Glutamatergic neuron (in vitro differentiated cells): Measurements from ENCODE around the gene EIF2AK2. TPM values are rescaled to one million over a fixed set of nuclear protein-coding genes. Genes with fewer than 3 reads are reported as not detected.

Experiments used
- DNase-seq: peaks from one replicate; pipeline ENCODE4 v3.0.0; 2022
- H3K27ac Mint-ChIP-seq: one replicate; pipeline ENCODE4 v1.8.0; 2020; ENCODE audit warnings: mild to moderate bottlenecking, mixed read lengths, inconsistent platforms; ENCODE audit not compliant: unreplicated experiment
- H3K27me3 Mint-ChIP-seq: one replicate; pipeline ENCODE4 v1.8.0; 2020; ENCODE audit warnings: mild to moderate bottlenecking, moderate library complexity, mixed read lengths, inconsistent platforms; ENCODE audit not compliant: unreplicated experiment
- H3K36me3 Mint-ChIP-seq: one replicate; pipeline ENCODE4 v1.8.0; 2020; ENCODE audit warnings: mild to moderate bottlenecking, mixed read lengths, inconsistent platforms; ENCODE audit not compliant: unreplicated experiment
- H3K4me1 Mint-ChIP-seq: one replicate; pipeline ENCODE4 v1.8.0; 2020; ENCODE audit warnings: mild to moderate bottlenecking, low read depth, mixed read lengths, inconsistent platforms; ENCODE audit not compliant: unreplicated experiment
- H3K4me3 Mint-ChIP-seq: one replicate; pipeline ENCODE4 v1.8.0; 2020; ENCODE audit warnings: mild to moderate bottlenecking, mixed read lengths, inconsistent platforms; ENCODE audit not compliant: unreplicated experiment
- H3K9me3 Mint-ChIP-seq: one replicate; pipeline ENCODE4 v1.8.0; 2020; ENCODE audit warnings: mild to moderate bottlenecking, moderate library complexity, mixed read lengths, inconsistent platforms; ENCODE audit not compliant: unreplicated experiment
- CTCF ChIP-seq: fragments of 200-600 bp; sonication (generic); IDR thresholded peaks from one replicate; pipeline ENCODE4 v1.5.0; 2021; ENCODE audit not compliant: partially characterized antibody, unreplicated experiment
- total RNA-seq: library from RNA; stranded (reverse); fragmentation: NEBNext Ultra II Directional; extraction: Animal tissue kit (Norgen Biotek cat#: 25700); gene quantifications from one replicate; pipeline ENCODE4 v1.2.1, GENCODE V29; 2021; ENCODE audit not compliant: unreplicated experiment

EIF2AK2 gene
- total RNA-seq, 1 donor from 2014 or later: 8.7 TPM

DNA sequence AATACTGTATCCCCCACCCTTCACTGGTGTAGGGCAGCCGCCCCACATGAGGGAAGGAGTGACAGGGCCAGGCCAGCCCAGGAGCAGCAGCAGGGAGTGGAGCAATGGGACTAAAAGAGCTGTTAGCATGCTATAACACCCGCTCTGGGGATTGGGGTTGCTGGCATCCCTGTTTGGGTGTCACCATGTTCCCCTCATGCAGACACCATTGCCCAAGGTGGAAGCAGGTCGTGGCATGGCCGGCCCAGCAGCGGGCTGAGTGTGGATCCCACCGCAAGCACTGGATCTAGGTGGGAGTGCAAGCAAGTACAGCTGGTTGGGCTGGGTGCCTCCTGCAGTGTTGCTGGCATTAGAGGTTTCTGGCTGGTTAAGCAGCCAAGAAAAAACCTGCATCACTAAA lies 35.0 kb upstream of the EIF2AK2 start:
- no peaks in the 10 kb centered on the region for H3K4me1 Mint-ChIP-seq
- H3K27ac Mint-ChIP-seq: no peak overlapping the region
- peaks cover 1% of the 10 kb centered on the region for H3K9me3 Mint-ChIP-seq
- no peak for DNase-seq
- H3K27me3 Mint-ChIP-seq: peaks cover 6% of the 10 kb centered on the region
- peaks cover 8% of the 10 kb centered on the region for H3K36me3 Mint-ChIP-seq
- peak overlapping the region; percentile 5 for H3K4me3 Mint-ChIP-seq
- no peak for TF ChIP-seq CTCF

DNA sequence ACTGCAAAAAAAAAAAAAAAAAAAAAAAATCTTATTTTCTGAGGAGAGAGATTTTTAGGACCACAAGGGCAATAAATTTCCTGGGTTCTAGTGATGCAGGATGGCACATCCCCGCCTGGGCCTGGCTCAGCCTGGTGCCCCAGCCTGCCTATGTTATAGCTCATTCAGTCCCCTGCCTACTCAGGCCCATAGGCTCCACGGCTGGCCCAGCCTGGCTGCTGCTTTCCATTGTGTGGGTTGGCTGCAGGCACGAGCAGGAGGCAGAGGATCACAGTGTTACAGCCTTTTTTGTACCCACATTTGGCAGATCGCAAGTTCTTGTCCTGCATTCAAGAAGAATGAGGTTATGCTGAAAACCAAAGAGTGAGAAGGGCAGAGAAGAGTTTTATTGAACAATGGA lies 34.5 kb upstream of the EIF2AK2 start:
- TF ChIP-seq CTCF: no peak
- H3K27ac Mint-ChIP-seq: no peak overlapping the region
- DNase-seq: no peak

DNA sequence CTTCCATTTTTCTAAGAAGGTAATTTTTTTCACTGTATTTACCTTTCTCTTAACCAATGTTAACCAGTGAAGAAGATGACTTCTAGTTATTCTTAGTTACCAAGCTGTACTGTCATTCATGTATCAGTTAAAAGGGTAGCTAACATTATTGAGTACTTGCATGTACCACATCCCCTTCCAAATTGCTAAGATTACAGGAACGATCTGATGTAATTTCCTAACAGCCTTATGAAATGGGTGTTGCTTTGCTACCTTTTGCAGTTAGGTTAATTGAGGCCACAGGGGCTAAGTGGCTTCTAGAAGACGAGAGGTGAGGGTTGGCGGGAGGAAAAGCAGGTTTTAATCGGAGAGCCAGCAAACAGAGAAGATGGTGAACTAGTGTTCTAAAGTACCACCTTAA lies 33.5 kb upstream of the EIF2AK2 start:
- no peak for DNase-seq
- H3K9me3 Mint-ChIP-seq: peaks cover under 1% of the 10 kb centered on the region
- no peak overlapping the region for H3K27ac Mint-ChIP-seq
- H3K27me3 Mint-ChIP-seq: peaks cover 2% of the 10 kb centered on the region
- H3K4me1 Mint-ChIP-seq: no peaks in the 10 kb centered on the region
- TF ChIP-seq CTCF: no peak
- no peak overlapping the region for H3K4me3 Mint-ChIP-seq
- H3K36me3 Mint-ChIP-seq: peaks cover 4% of the 10 kb centered on the region

More for the DNA sequence above, 34.5 kb upstream of the EIF2AK2 start:
- no peaks in the 10 kb centered on the region for H3K4me1 Mint-ChIP-seq
- H3K36me3 Mint-ChIP-seq: peaks cover 6% of the 10 kb centered on the region
- H3K27me3 Mint-ChIP-seq: peaks cover 4% of the 10 kb centered on the region
- H3K4me3 Mint-ChIP-seq: peak overlapping the region; percentile 5
- peaks cover 1% of the 10 kb centered on the region for H3K9me3 Mint-ChIP-seq

- no peaks in the 10 kb centered on the region for H3K4me1 Mint-ChIP-seq
- TF ChIP-seq CTCF: no peak
- no peak overlapping the region for H3K4me3 Mint-ChIP-seq
- H3K36me3 Mint-ChIP-seq: peaks cover 4% of the 10 kb centered on the region
- DNase-seq: no peak
- H3K27ac Mint-ChIP-seq: no peak overlapping the region
- no peaks in the 10 kb centered on the region for H3K9me3 Mint-ChIP-seq
- H3K27me3 Mint-ChIP-seq: no peaks in the 10 kb centered on the region
Observed at GRCh38 chr2:37189452-37190153, 32.8 kb upstream of the EIF2AK2 start.

DNA sequence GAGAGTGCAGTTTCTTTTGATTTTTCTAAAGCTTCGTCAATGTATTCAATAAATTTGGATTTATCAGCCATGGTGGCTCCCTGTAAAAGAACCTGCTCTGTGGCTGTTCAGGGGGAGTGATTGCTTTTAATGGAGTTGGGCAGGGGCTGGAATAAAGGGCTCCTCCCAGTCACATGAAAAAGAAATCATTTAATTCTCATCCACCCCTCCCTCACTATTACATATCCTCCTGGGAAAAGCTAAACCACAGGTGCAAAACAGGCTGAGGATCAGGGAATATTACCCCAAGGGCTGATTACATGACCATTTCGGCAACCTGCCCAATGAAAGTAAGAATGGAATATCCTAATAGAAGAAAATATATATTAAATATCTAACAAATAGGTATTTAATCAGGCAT lies 31.8 kb upstream of the EIF2AK2 start, which contains the start of gene SULT6B1:
Gene SULT6B1 (minus strand): TSS at position 101 of the 400 bp plus-strand sequence. CDS start 30 bp downstream, at position 71.
- H3K9me3 Mint-ChIP-seq: no peaks in the 10 kb centered on the region
- no peaks in the 10 kb centered on the region for H3K4me1 Mint-ChIP-seq
- H3K4me3 Mint-ChIP-seq: no peak within 1 kb of the TSS
- no peaks in the 10 kb centered on the region for H3K27me3 Mint-ChIP-seq
- no peak for TF ChIP-seq CTCF
- no peak within 1 kb of the TSS for H3K27ac Mint-ChIP-seq
- H3K36me3 Mint-ChIP-seq: no peaks in the 10 kb centered on the region
- no peak for DNase-seq
